ENCODE measurements around the gene NENF. TPM values are rescaled to one million over a fixed set of nuclear protein-coding genes. Genes with fewer than 3 reads are reported as not detected.

Gene NENF
- total RNA-seq, 1 experiment from 2014 or later: 45.3 TPM

DNA sequence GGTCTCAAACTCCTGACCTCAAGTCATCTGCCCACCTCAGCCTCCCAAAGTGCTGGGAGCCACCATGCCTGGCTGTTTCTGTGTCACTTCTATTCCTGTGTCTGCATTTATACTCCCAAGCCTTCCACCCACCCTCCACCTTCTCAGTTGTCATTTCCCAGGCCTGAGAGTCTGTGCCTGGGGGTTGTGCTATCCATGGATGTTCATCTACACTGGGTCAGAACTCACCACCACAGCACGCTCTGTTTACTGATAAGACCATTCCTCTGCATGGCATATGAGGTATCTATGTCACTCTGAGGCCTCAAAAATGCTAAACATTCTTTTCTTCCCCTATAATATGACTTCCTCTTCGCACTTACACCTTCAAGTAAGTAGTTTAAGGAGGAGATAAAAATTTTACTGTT lies 6.1 kb downstream of the NENF start:
- H3K4me1 Mint-ChIP-seq (ENCODE audit: low read depth, unreplicated experiment): peaks cover 7% of the 10 kb centered on the region
- CTCF ChIA-PET: no interaction called here
- BruUV-seq (replicated peaks): no TSS peak
- no peak for DNase-seq
- no peak overlapping the region for H3K27ac Mint-ChIP-seq (ENCODE audit: unreplicated experiment)
- intact Hi-C loops (cut with micrococcal nuclease; ENCODE audit: unreplicated experiment): no loop called here
- TF ChIP-seq, protein P1, sequence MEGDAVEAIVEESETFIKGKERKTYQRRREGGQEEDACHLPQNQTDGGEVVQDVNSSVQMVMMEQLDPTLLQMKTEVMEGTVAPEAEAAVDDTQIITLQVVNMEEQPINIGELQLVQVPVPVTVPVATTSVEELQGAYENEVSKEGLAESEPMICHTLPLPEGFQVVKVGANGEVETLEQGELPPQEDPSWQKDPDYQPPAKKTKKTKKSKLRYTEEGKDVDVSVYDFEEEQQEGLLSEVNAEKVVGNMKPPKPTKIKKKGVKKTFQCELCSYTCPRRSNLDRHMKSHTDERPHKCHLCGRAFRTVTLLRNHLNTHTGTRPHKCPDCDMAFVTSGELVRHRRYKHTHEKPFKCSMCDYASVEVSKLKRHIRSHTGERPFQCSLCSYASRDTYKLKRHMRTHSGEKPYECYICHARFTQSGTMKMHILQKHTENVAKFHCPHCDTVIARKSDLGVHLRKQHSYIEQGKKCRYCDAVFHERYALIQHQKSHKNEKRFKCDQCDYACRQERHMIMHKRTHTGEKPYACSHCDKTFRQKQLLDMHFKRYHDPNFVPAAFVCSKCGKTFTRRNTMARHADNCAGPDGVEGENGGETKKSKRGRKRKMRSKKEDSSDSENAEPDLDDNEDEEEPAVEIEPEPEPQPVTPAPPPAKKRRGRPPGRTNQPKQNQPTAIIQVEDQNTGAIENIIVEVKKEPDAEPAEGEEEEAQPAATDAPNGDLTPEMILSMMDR (IDR thresholded peaks at IDR 0.05; ENCODE audit: unreplicated experiment): no peak
- no peaks in the 10 kb centered on the region for H3K36me3 Mint-ChIP-seq (ENCODE audit: insufficient read depth, unreplicated experiment)
- no peak overlapping the region for H3K4me3 Mint-ChIP-seq (ENCODE audit: low read depth, unreplicated experiment)
- no peaks in the 10 kb centered on the region for H3K27me3 Mint-ChIP-seq (ENCODE audit: unreplicated experiment)
- no peaks in the 10 kb centered on the region for H3K9me3 Mint-ChIP-seq (ENCODE audit: low read depth, unreplicated experiment)

DNA sequence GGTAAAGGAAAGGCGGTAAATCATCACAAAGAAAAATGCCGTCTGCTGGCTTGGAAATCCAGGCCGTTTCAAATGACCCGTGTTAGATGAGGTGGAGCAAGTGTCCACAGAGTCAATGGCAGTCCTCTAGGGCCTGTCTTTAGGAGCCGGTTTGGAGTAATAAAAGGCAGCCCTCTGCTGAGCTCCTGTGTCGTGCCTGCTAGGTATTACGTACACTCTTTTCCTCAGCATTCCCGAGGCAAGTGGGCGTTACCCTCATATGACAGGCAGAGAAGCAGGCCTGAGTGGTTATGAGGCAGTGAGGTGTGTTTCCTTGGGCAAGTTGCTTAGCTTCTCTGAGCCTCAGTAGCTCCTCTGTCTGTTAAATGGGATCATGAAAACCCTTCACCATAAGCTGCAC lies 7.7 kb downstream of the NENF start:
- Mint-ChIP-seq H3K27ac (ENCODE audit: unreplicated experiment) (no peak overlapping the region), H3K4me3 (ENCODE audit: low read depth, unreplicated experiment) (no peak overlapping the region), H3K9me3 (ENCODE audit: low read depth, unreplicated experiment) (no peaks in the 10 kb centered on the region), H3K36me3 (ENCODE audit: insufficient read depth, unreplicated experiment) (no peaks in the 10 kb centered on the region), H3K4me1 (ENCODE audit: low read depth, unreplicated experiment) (no peaks in the 10 kb centered on the region), H3K27me3 (ENCODE audit: unreplicated experiment) (no peaks in the 10 kb centered on the region)
- no TSS peak for BruUV-seq (replicated peaks)
- DNase-seq: no peak
- TF ChIP-seq, protein P1 (IDR thresholded peaks at IDR 0.05; ENCODE audit: unreplicated experiment): no peak
- CTCF ChIA-PET: interaction anchor here (0.6 to 0.7 kb wide), 3 partner anchors 15 to 229 kb away, joined by 4 read pairs; no protein-coding TSS in a partner anchor
- intact Hi-C loops (cut with micrococcal nuclease; ENCODE audit: unreplicated experiment): no loop called here

DNA sequence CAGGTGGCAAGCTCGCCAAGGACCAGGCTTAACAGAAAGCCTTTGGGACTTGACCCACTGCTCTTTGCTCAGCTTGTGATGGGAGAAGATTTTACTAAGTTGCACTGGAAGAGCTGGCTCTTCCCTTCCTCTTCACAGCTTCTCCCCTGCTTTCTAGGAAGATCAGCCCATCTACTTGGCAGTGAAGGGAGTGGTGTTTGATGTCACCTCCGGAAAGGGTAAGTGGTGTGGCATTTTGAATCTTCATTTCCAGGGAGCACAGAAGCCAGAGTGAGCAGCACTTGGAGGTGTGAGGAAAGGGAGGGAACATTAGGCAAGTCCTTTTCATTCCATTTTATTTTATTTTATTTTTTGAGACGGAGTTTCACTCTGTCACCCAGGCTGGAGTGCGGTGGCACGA lies 9.7 kb downstream of the NENF start:
- TF ChIP-seq, protein P1 (IDR thresholded peaks at IDR 0.05; ENCODE audit: unreplicated experiment): no peak
- H3K9me3 Mint-ChIP-seq (ENCODE audit: low read depth, unreplicated experiment): no peaks in the 10 kb centered on the region
- no peaks in the 10 kb centered on the region for H3K4me1 Mint-ChIP-seq (ENCODE audit: low read depth, unreplicated experiment)
- no peaks in the 10 kb centered on the region for H3K36me3 Mint-ChIP-seq (ENCODE audit: insufficient read depth, unreplicated experiment)
- H3K4me3 Mint-ChIP-seq (ENCODE audit: low read depth, unreplicated experiment): no peak overlapping the region
- no TSS peak for BruUV-seq (replicated peaks)
- no peaks in the 10 kb centered on the region for H3K27me3 Mint-ChIP-seq (ENCODE audit: unreplicated experiment)
- intact Hi-C loops (cut with micrococcal nuclease; ENCODE audit: unreplicated experiment): no loop called here
- no peak for DNase-seq
- CTCF ChIA-PET: interaction anchor here (1.5 kb wide), 1 partner anchor 13 kb away, joined by 3 read pairs; no protein-coding TSS in a partner anchor
- no peak overlapping the region for H3K27ac Mint-ChIP-seq (ENCODE audit: unreplicated experiment)

DNA sequence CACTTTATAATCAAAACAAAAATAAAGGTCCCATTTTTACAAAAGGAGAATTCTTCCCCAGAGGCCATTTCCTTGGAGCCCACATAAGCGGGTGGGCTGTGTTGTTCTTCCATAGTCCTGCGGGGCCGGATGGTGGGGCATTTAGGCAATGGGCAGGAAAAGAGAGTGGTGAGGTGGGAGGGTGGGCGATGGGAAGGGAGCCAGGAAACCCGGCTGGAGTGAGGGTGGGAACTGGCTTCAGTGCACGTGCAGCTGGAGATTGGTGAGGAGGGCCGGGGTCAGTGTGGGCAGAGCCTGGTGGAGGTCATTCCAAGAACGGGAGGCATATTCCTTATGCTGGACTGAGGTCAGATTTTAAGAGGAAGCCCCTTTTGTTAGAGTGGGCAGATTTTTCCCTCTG lies 13.6 kb downstream of the NENF start:
- Mint-ChIP-seq H3K4me3 (ENCODE audit: low read depth, unreplicated experiment) (no peak overlapping the region), H3K4me1 (ENCODE audit: low read depth, unreplicated experiment) (no peaks in the 10 kb centered on the region)
- CTCF ChIA-PET: no interaction called here

More for the DNA sequence above, 13.6 kb downstream of the NENF start:
- intact Hi-C loops (cut with micrococcal nuclease; ENCODE audit: unreplicated experiment): no loop called here
- DNase-seq: no peak
- Mint-ChIP-seq H3K27me3 (ENCODE audit: unreplicated experiment) (no peaks in the 10 kb centered on the region), H3K36me3 (ENCODE audit: insufficient read depth, unreplicated experiment) (no peaks in the 10 kb centered on the region), H3K9me3 (ENCODE audit: low read depth, unreplicated experiment) (no peaks in the 10 kb centered on the region), H3K27ac (ENCODE audit: unreplicated experiment) (no peak overlapping the region)
- TF ChIP-seq, protein P1 (IDR thresholded peaks at IDR 0.05; ENCODE audit: unreplicated experiment): no peak
- BruUV-seq (replicated peaks): no TSS peak

All from Calu3 (cell line).